Tibial nerve (tissue), 4 donors: ENCODE data around the gene HRC. TPM values are rescaled to one million over a fixed set of nuclear protein-coding genes. Genes with fewer than 3 reads are reported as not detected.

ENCODE experiments used
- DNase-seq, 2 donors: peaks; one replicate each; pipeline ENCODE4 v3.0.0-alpha.2; 2019; ENCODE audit warnings: low spot score in 2 of 2
- H3K27ac ChIP-seq, 4 donors: fragments of 200-600 bp; sonication (generic) in 3 of 4; one replicate each; pipeline ENCODE4 v1.5.1; 2017 to 2019; ENCODE audit warnings: mild to moderate bottlenecking in 1 of 4
- H3K27me3 ChIP-seq, 2 donors: fragments of 200-600 bp; sonication (generic) in 1 of 2; one replicate each; pipeline versions ENCODE4 v1.5.1 to v1.6.0; 2017 to 2019
- H3K36me3 ChIP-seq, 3 donors: fragments of 200-600 bp; sonication (generic); one replicate each; pipeline ENCODE4 v1.5.1; 2018 to 2019
- H3K4me1 ChIP-seq, 4 donors: fragments of 200-600 bp; sonication (generic) in 3 of 4; one replicate each; pipeline ENCODE4 v1.5.1; 2017 to 2019
- H3K4me3 ChIP-seq, 4 donors: fragments of 200-600 bp; sonication (generic) in 3 of 4; one replicate each; pipeline ENCODE4 v1.5.1; 2017 to 2019; ENCODE audit warnings: mild to moderate bottlenecking in 1 of 4, moderate library complexity in 1 of 4
- H3K9me3 ChIP-seq, 4 donors: fragments of 200-600 bp; sonication (generic) in 3 of 4; one replicate each; pipeline ENCODE4 v1.5.1; 2017 to 2019
- CTCF ChIP-seq, 5 experiments: fragments of 200-600 bp in 3 of 5; fragments of 450-650 bp in 2 of 5; sonication (generic) in 3 of 5; IDR thresholded peaks; one replicate each; pipeline ENCODE4 v1.5.1; 2016 to 2019; ENCODE audit warnings: antibody characterized with exemption in 5 of 5, mild to moderate bottlenecking in 3 of 5, moderate library complexity in 2 of 5
- EP300 ChIP-seq, 2 donors: sonication (generic); formaldehyde crosslinking; IDR thresholded peaks; one replicate each; pipeline ENCODE4 v1.6.1; 2017; ENCODE audit warnings: antibody characterized with exemption in 2 of 2, mild to moderate bottlenecking in 1 of 2
- POLR2A ChIP-seq, 2 donors: fragments of 450-650 bp; IDR thresholded peaks; one replicate each; pipeline ENCODE4 v1.6.1; 2017; ENCODE audit warnings: antibody characterized with exemption in 2 of 2, mild to moderate bottlenecking in 2 of 2, moderate library complexity in 2 of 2
- WGBS, 2 donors: methylation state at CpG; one replicate each; pipeline ENCODE4 v1.1.5; 2018; 5-methylcytosine and 5-hydroxymethylcytosine counted together
- total RNA-seq, 4 donors: library from RNA; depleted of rRNA; stranded (reverse); fragments of >200 nt; gene quantifications; one replicate each; pipeline ENCODE4 v1.1.0, GENCODE V29; 2016

The HRC gene
- total RNA-seq, 4 donors from 2014 or later = 0.60 to 4.3 (median 2.6) TPM

GRCh38 chr19:49194408-49194807 lies 39.2 kb upstream of the HRC start:
- H3K36me3 ChIP-seq = peaks cover 0 to 40% (median 0%) of the 10 kb centered on the region in 3 donors
- WGBS, 2 donors = 90 to 92% methylated on average over 4 of the region's 4 CpGs

DNA sequence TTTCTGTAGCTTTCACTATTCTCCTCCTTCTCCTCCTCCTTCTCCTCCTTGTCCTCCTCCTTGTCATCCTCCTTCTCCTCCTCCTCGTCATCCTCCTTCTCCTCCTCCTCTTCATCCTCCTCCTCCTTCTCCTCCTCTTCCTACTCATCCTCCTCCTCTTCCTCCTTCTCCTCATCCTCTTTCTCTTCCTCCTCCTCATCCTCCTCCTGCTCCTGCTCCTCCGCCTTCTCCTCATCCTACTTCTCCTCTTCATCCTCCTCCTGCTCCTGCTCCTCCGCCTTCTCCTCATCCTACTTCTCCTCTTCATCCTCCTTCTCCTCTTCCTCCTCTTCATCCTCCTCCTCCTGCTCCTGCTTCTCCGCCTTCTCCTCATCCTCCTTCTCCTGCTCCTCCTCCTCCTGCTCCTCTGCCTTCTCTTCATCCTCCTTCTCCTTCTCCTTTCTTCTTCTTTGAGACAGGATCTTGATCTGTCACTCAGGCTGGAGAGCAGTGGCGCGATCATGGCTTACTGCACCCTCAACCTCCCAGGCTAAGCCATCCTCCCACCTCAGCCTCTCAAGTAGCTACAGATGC lies 38.7 kb upstream of the HRC start:
- no peaks in the 10 kb centered on the region for H3K9me3 ChIP-seq
- no peaks in the 10 kb centered on the region for H3K27me3 ChIP-seq
- 92 to 96% methylated on average over 6 of the region's 6 CpGs for WGBS, 2 donors
- DNase-seq = no peak
- TF ChIP-seq POLR2A (IDR thresholded peaks at IDR 0.05) = no peak
- TF ChIP-seq CTCF (IDR thresholded peaks at IDR 0.05) = no peak
- TF ChIP-seq EP300 (IDR thresholded peaks at IDR 0.05) = no peak
- H3K27ac ChIP-seq = no peak overlapping the region
- peaks cover 0 to 42% (median 0%) of the 10 kb centered on the region in 3 donors for H3K36me3 ChIP-seq
- no peaks in the 10 kb centered on the region for H3K4me1 ChIP-seq
- no peak overlapping the region for H3K4me3 ChIP-seq

More at GRCh38 chr19:49194408-49194807, 39.2 kb upstream of the HRC start:
- Histone ChIP-seq H3K9me3 (no peaks in the 10 kb centered on the region), H3K4me3 (no peak overlapping the region), H3K4me1 (no peaks in the 10 kb centered on the region), H3K27ac (no peak overlapping the region), H3K27me3 (no peaks in the 10 kb centered on the region)
- DNase-seq = no peak
- TF ChIP-seq CTCF (IDR thresholded peaks at IDR 0.05) (no peak), POLR2A (IDR thresholded peaks at IDR 0.05) (no peak), EP300 (IDR thresholded peaks at IDR 0.05) (no peak)

- H3K4me3 ChIP-seq = no peak overlapping the region
- no peaks in the 10 kb centered on the region for H3K9me3 ChIP-seq
- 90 to 93% methylated on average over 3 of the region's 3 CpGs for WGBS, 2 donors
- peaks cover 0 to 46% (median 0%) of the 10 kb centered on the region in 3 donors for H3K36me3 ChIP-seq
- H3K27me3 ChIP-seq = no peaks in the 10 kb centered on the region
- no peaks in the 10 kb centered on the region for H3K4me1 ChIP-seq
- no peak for TF ChIP-seq POLR2A (IDR thresholded peaks at IDR 0.05)
- no peak for TF ChIP-seq EP300 (IDR thresholded peaks at IDR 0.05)
- TF ChIP-seq CTCF (IDR thresholded peaks at IDR 0.05) = no peak
- no peak overlapping the region for H3K27ac ChIP-seq
- no peak for DNase-seq
Observed at GRCh38 chr19:49190781-49191180, 35.6 kb upstream of the HRC start.

DNA sequence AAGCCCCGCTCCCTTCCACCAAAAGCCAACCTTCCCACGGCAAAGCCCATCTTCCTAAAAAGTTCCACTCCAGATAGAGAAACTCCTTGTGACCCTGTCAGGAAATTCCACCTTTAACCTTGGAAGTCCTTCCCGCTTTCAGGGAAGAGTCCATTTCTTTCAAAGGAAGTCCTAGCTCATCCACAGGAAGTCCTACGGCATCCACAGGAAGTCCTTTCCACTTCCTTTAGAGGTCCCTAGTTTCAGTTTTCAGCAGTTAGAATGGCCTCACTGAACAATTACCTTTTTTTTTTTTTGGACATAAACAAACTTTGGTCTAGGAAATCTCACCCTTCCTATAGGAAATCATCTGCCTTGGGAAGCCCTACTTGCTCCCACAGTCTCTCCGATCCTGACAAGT lies 34.1 kb upstream of the HRC start:
- H3K27me3 ChIP-seq = no peaks in the 10 kb centered on the region
- 81 to 85% methylated on average over 5 of the region's 5 CpGs for WGBS, 2 donors
- peaks cover 0 to 61% (median 0%) of the 10 kb centered on the region in 3 donors for H3K36me3 ChIP-seq
- H3K9me3 ChIP-seq = peaks cover 0 to 6% (median 0%) of the 10 kb centered on the region in 4 donors
- no peak overlapping the region for H3K27ac ChIP-seq
- DNase-seq = no peak
- no peak overlapping the region for H3K4me3 ChIP-seq
- no peaks in the 10 kb centered on the region for H3K4me1 ChIP-seq
- TF ChIP-seq CTCF (IDR thresholded peaks at IDR 0.05) (no peak), POLR2A (IDR thresholded peaks at IDR 0.05) (no peak), EP300 (IDR thresholded peaks at IDR 0.05) (no peak)

GRCh38 chr19:49188626-49189200 lies 33.5 kb upstream of the HRC start:
- no peaks in the 10 kb centered on the region for H3K4me1 ChIP-seq
- WGBS, 2 donors = 67 to 78% methylated on average over 21 of the region's 21 CpGs
- TF ChIP-seq POLR2A (IDR thresholded peaks at IDR 0.05) (no peak), EP300 (IDR thresholded peaks at IDR 0.05) (no peak), CTCF (IDR thresholded peaks at IDR 0.05) (no peak)
- no peaks in the 10 kb centered on the region for H3K27me3 ChIP-seq
- no peak overlapping the region for H3K4me3 ChIP-seq
- H3K36me3 ChIP-seq = peaks cover 0 to 65% (median 0%) of the 10 kb centered on the region in 3 donors
- peaks cover 0 to 11% (median 0%) of the 10 kb centered on the region in 4 donors for H3K9me3 ChIP-seq
- no peak for DNase-seq
- H3K27ac ChIP-seq = no peak overlapping the region
